Cerebellar cortex (tissue), 1 donor: ENCODE results near the gene MYO10.

Source experiments
- DNase-seq: peaks from one replicate; pipeline ENCODE4 v3.0.0-alpha.2; 2015; ENCODE audit warnings: low spot score

MYO10 gene

GRCh38 chr5:16617274-16617968, 318.7 kb downstream of the MYO10 start:
- DNase-seq: peak; percentile 41

- peak; percentile 54 for DNase-seq
Measured at GRCh38 chr5:16616536-16617273, 319.4 kb downstream of the MYO10 start, which contains the start of gene RETREG1. Gene RETREG1 (minus strand): TSS chr5:16616997. CDS start chr5:16616971, 26 bp downstream.

- DNase-seq: peak; percentile 61
Measured at GRCh38 chr5:16615741-16616535, 320.1 kb downstream of the MYO10 start.

GRCh38 chr5:16612007-16612406, 324.1 kb downstream of the MYO10 start:
- DNase-seq: no peak
